Keratinocyte (primary cell): Measurements from ENCODE around the gene MSTN. TPM values are rescaled to one million over a fixed set of nuclear protein-coding genes. Genes with fewer than 3 reads are reported as not detected.

Source experiments
- DNase-seq: peaks from one replicate; pipeline ENCODE4 v3.0.0-alpha.2; 2011; ENCODE audit warnings: low read depth, missing footprints, low spot score
- FAIRE-seq: peaks from 2 replicates; lab custom pipeline; 2011; peaks lifted over from hg19 to GRCh38; lab: Jason Lieb, UNC
- H2AFZ ChIP-seq: 2 replicates; pipeline ENCODE4 v1.6.0; 2012; ENCODE audit warnings: low read length, control low read depth, inconsistent platforms; ENCODE audit not compliant: control insufficient read depth
- H3K27ac ChIP-seq: 2 replicates; pipeline ENCODE4 v1.5.1; 2011; ENCODE audit warnings: low read length; ENCODE audit not compliant: control insufficient read depth, insufficient read depth
- H3K27me3 ChIP-seq: 3 replicates; pipeline ENCODE4 v1.6.0; 2011; ENCODE audit warnings: low read length; ENCODE audit not compliant: control insufficient read depth, insufficient read depth; ENCODE audit errors: extremely low read depth
- H3K36me3 ChIP-seq, 2 experiments: 2 replicates in 1 of 2; 3 replicates in 1 of 2; pipeline ENCODE4 v1.5.1; 2011; ENCODE audit warnings: low read length in 2 of 2, mild to moderate bottlenecking in 1 of 2; ENCODE audit not compliant: control insufficient read depth in 2 of 2, insufficient read depth in 2 of 2; ENCODE audit errors: extremely low read depth in 1 of 2
- H3K4me1 ChIP-seq: 3 replicates; pipeline ENCODE4 v1.5.1; 2011; ENCODE audit warnings: low read length; ENCODE audit not compliant: control insufficient read depth, insufficient read depth; ENCODE audit errors: extremely low read depth
- H3K4me2 ChIP-seq: 3 replicates; pipeline ENCODE4 v1.6.0; 2011; ENCODE audit warnings: low read depth, low read length; ENCODE audit not compliant: control insufficient read depth, insufficient read depth; ENCODE audit errors: extremely low read depth
- H3K4me3 ChIP-seq, 3 experiments: fragments of 200-600 bp in 1 of 3; sonication (generic) in 1 of 3; 2 replicates in 2 of 3; 3 replicates in 1 of 3; pipeline ENCODE4 v1.5.1; 2011 to 2016; ENCODE audit warnings: low read length in 3 of 3, mild to moderate bottlenecking in 3 of 3, control low read depth in 2 of 3, inconsistent platforms in 1 of 3, low read depth in 1 of 3, mixed read lengths in 1 of 3, mixed run types in 1 of 3, moderate library complexity in 1 of 3; ENCODE audit not compliant: control insufficient read depth in 2 of 3, insufficient read depth in 2 of 3; ENCODE audit errors: extremely low read depth in 1 of 3
- H3K79me2 ChIP-seq: 2 replicates; pipeline ENCODE4 v1.6.0; 2012; ENCODE audit warnings: low read length; ENCODE audit not compliant: control insufficient read depth, insufficient read depth
- H3K9ac ChIP-seq: 3 replicates; pipeline ENCODE4 v1.6.0; 2011; ENCODE audit warnings: low read length; ENCODE audit not compliant: control insufficient read depth, insufficient read depth; ENCODE audit errors: extremely low read depth
- H3K9me1 ChIP-seq: 3 replicates; pipeline ENCODE4 v1.6.0; 2011; ENCODE audit warnings: low read length; ENCODE audit not compliant: control insufficient read depth, insufficient read depth; ENCODE audit errors: extremely low read depth
- H3K9me3 ChIP-seq: 2 replicates; pipeline ENCODE4 v1.5.1; 2012; ENCODE audit warnings: low read depth, low read length; ENCODE audit not compliant: control insufficient read depth
- H4K20me1 ChIP-seq: 3 replicates; pipeline ENCODE4 v1.6.0; 2011; ENCODE audit warnings: low read length; ENCODE audit not compliant: control insufficient read depth, insufficient read depth; ENCODE audit errors: extremely low read depth
- CTCF ChIP-seq, 3 experiments: IDR thresholded peaks in 1 of 3; conservative IDR thresholded peaks in 1 of 3; optimal IDR thresholded peaks in 1 of 3; 2 replicates in 2 of 3; 3 replicates in 1 of 3; pipeline versions ENCODE3 to v1.5.1; 2011; ENCODE audit warnings: low read length in 3 of 3, mild to moderate bottlenecking in 3 of 3, moderate library complexity in 2 of 3, control low read depth in 1 of 3, inconsistent platforms in 1 of 3; ENCODE audit not compliant: insufficient read depth in 2 of 3; ENCODE audit errors: extremely low read depth in 1 of 3
- EZH2 ChIP-seq: IDR thresholded peaks from one replicate; pipeline ENCODE4 v1.6.1; 2012; ENCODE audit warnings: inconsistent platforms, mild to moderate bottlenecking, low read length, moderate library complexity
- dilution Hi-C: fragments of 300-500 bp; cut with MboI; formaldehyde crosslinking; loops from one replicate; pipeline ENCODE4 v1.7.0; 2020; ENCODE audit warnings: low sequenced_read_pairs; ENCODE audit not compliant: extremely low pct_ligation_motif_present
- polyA plus RNA-seq, 5 experiments: library from polyadenylated mRNA; depleted of rRNA in 3 of 5; stranded (reverse) in 3 of 5; stranded (forward) in 1 of 5; unstranded in 1 of 5; fragments of >200 nt; gene quantifications; 1 replicate in 1 of 5; 2 replicates in 3 of 5; 3 replicates in 1 of 5; pipeline versions ENCODE4 v1.2.1 to v1.2.3, GENCODE V29; 2011 to 2012; ENCODE audit warnings: missing spikeins in 2 of 5, low read depth in 1 of 5, low replicate concordance in 1 of 5

Gene MSTN
- polyA plus RNA-seq, 1 donor (not counting 4 experiments of a cell fraction or from before 2014, with no cell fraction given): not detected

DNA sequence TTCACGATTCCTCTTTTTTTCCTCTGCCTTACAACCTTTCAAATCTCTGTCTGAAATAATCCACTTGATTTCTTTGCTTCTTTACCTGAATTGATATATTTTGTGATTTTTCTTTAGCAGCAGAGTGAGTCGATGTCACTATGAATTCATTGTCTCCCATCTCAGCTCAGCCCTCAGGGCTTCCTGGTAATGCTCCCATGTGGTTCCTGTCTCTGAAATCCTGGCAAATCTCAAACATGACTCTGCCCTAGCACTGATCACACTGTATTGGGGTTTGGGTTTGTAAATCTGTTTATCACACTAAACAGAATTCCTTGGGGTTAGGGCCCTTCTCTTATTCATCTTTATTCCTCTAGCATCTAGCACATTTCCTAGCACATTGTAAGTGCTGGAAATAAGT, 43.0 kb upstream of the MSTN start:
- Histone ChIP-seq H3K27me3 (no peaks in the 10 kb centered on the region), H3K27ac (no peak overlapping the region), H3K4me1 (no peaks in the 10 kb centered on the region), H3K9me1 (no peaks in the 10 kb centered on the region), H3K4me2 (no peak overlapping the region), H3K4me3 (no peak overlapping the region), H3K9me3 (no peaks in the 10 kb centered on the region), H3K9ac (no peak overlapping the region), H3K36me3 (no peaks in the 10 kb centered on the region), H2AFZ (peak overlapping the region; percentile 63), H4K20me1 (no peaks in the 10 kb centered on the region), H3K79me2 (no peaks in the 10 kb centered on the region)
- dilution Hi-C loops: no loop called here
- TF ChIP-seq EZH2 (no peak), CTCF (optimal IDR thresholded peaks at IDR 0.05 in 1 of 3, IDR thresholded peaks at IDR 0.05 in 1 of 3, conservative IDR thresholded peaks at IDR 0.05 in 1 of 3; ENCODE audit: extremely low read depth in 1 of 3, insufficient read depth in 2 of 3, low read length in 3 of 3) (no peak)
- FAIRE-seq: no peak
- DNase-seq: no peak

- dilution Hi-C loops: no loop called here
- Histone ChIP-seq H3K27ac (no peak overlapping the region), H3K79me2 (no peaks in the 10 kb centered on the region), H3K4me2 (no peak overlapping the region), H4K20me1 (no peaks in the 10 kb centered on the region), H3K9me3 (no peaks in the 10 kb centered on the region), H3K27me3 (no peaks in the 10 kb centered on the region), H3K36me3 (no peaks in the 10 kb centered on the region), H2AFZ (no peak overlapping the region), H3K9ac (no peak overlapping the region), H3K4me1 (no peaks in the 10 kb centered on the region), H3K4me3 (no peak overlapping the region), H3K9me1 (no peaks in the 10 kb centered on the region)
- FAIRE-seq: peak; percentile 17
- DNase-seq: no peak
- no peak for TF ChIP-seq EZH2
- TF ChIP-seq CTCF (optimal IDR thresholded peaks at IDR 0.05 in 1 of 3, IDR thresholded peaks at IDR 0.05 in 1 of 3, conservative IDR thresholded peaks at IDR 0.05 in 1 of 3; ENCODE audit: extremely low read depth in 1 of 3, insufficient read depth in 2 of 3, low read length in 3 of 3): no peak
Observed at GRCh38 chr2:190103144-190103543, 40.6 kb upstream of the MSTN start.
